ENCODE results near the gene B3GAT3. TPM values are rescaled to one million over a fixed set of nuclear protein-coding genes. Genes with fewer than 3 reads are reported as not detected.

B3GAT3 gene
- total and polyA plus RNA-seq, 2 donors (not counting 3 experiments of a cell fraction or from before 2014, with no cell fraction given), result 31.6 to 37.2 TPM

DNA sequence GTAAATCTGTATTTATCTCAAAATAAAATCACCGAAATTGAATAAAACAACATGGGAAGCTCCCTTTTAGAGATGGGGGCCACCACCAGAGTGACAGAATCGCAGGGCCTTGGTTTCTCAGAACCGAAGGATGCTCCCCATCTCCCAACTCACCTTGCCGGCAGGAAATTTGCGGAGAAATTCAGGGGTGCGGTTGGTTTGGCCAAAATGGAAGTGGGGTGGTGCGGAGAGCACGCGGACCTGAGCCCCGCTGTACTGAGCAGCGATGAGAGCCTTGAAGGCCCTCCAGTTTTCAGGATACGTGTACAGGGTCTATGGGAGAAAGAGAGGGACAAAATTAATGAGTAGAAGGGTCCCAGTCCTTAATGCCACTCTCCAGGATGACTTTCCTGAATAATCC, 49.4 kb downstream of the B3GAT3 start:
- DNase-seq (ENCODE audit: low read depth, low spot score) (no peak), FAIRE-seq (peak; percentile 64)
- Histone ChIP-seq H3K9me3 (replicated peaks; ENCODE audit: control insufficient read depth, insufficient read depth, low read length) (no peaks in the 10 kb centered on the region), H3K9ac (replicated peaks; ENCODE audit: extremely low read depth, insufficient read depth, low read length) (peak overlapping the region; percentile 95), H3K27ac (ENCODE audit: insufficient read depth, low read depth, low read length) (no peak overlapping the region), H3K27me3 (ENCODE audit: control insufficient read depth in 2 of 2, insufficient read depth in 2 of 2, low read length in 2 of 2) (no peaks in the 10 kb centered on the region), H3K36me3 (ENCODE audit: control insufficient read depth in 2 of 2, extremely low read depth in 1 of 2, insufficient read depth in 2 of 2, low read length in 2 of 2) (peaks cover 21 to 24% of the 10 kb centered on the region in 2 experiments), H3K4me2 (ENCODE audit: insufficient read depth, low read length) (peak overlapping the region; percentile 92), H3K4me1 (ENCODE audit: control insufficient read depth, extremely low read depth, insufficient read depth, low read length) (peaks cover 51% of the 10 kb centered on the region), H4K20me1 (replicated peaks; ENCODE audit: control insufficient read depth, extremely low read depth, insufficient read depth, low read length) (no peaks in the 10 kb centered on the region), H3K79me2 (ENCODE audit: control insufficient read depth, insufficient read depth, low read length) (peaks cover 78% of the 10 kb centered on the region), H3K4me3 (replicated peaks in 1 of 3; ENCODE audit: insufficient read depth in 1 of 3, low read depth in 1 of 3, low read length in 3 of 3) (peak overlapping the region; percentile 51 to 85 (median 70)), H3K9me1 (replicated peaks; ENCODE audit: control insufficient read depth, extremely low read depth, insufficient read depth, low read length) (no peaks in the 10 kb centered on the region), H2AFZ (ENCODE audit: low read depth, low read length) (no peak overlapping the region)
- ChIA-PET POLR2A (interaction anchor here (5.7 kb wide), 1 partner anchor 20 kb away, joined by 75 read pairs; the partner anchor contains the start of gene TUT1), CTCF (interaction anchor here (1.0 to 4.2 kb wide), 3 partner anchors 11 to 148 kb away, joined by 3 to 26 read pairs (median 3); no protein-coding TSS in a partner anchor)
- no TSS peak for BruUV-seq (replicated peaks)
- TF ChIP-seq FOS (IDR thresholded peaks at IDR 0.05; ENCODE audit: borderline replicate concordance, insufficient read depth, low read length) (no peak), GATA2 (IDR thresholded peaks at IDR 0.05; ENCODE audit: insufficient read depth, insufficient read length, low read depth, low read length) (no peak), JUN (IDR thresholded peaks at IDR 0.05; ENCODE audit: borderline replicate concordance, insufficient read depth, insufficient read length, low read depth) (no peak), MYC (IDR thresholded peaks at IDR 0.05; ENCODE audit: low read depth, low read length) (no peak), POLR2AphosphoS5 (IDR thresholded peaks at IDR 0.05; ENCODE audit: insufficient read depth, low read depth, low read length) (no peak), POLR2A (IDR thresholded peaks at IDR 0.05; ENCODE audit: low read depth, low read length) (no peak), EZH2 (IDR thresholded peaks at IDR 0.05; ENCODE audit: borderline replicate concordance, low read depth, low read length, severe bottlenecking) (no peak)
- TF ChIP-seq, protein P1, sequence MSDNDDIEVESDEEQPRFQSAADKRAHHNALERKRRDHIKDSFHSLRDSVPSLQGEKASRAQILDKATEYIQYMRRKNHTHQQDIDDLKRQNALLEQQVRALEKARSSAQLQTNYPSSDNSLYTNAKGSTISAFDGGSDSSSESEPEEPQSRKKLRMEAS (IDR thresholded peaks at IDR 0.05; ENCODE audit: insufficient read depth, insufficient read length), result no peak
- TF ChIP-seq, protein P2, sequence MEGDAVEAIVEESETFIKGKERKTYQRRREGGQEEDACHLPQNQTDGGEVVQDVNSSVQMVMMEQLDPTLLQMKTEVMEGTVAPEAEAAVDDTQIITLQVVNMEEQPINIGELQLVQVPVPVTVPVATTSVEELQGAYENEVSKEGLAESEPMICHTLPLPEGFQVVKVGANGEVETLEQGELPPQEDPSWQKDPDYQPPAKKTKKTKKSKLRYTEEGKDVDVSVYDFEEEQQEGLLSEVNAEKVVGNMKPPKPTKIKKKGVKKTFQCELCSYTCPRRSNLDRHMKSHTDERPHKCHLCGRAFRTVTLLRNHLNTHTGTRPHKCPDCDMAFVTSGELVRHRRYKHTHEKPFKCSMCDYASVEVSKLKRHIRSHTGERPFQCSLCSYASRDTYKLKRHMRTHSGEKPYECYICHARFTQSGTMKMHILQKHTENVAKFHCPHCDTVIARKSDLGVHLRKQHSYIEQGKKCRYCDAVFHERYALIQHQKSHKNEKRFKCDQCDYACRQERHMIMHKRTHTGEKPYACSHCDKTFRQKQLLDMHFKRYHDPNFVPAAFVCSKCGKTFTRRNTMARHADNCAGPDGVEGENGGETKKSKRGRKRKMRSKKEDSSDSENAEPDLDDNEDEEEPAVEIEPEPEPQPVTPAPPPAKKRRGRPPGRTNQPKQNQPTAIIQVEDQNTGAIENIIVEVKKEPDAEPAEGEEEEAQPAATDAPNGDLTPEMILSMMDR (IDR thresholded peaks at IDR 0.05; ENCODE audit: extremely low read depth in 1 of 2, insufficient read depth in 1 of 2, low read depth in 1 of 2, low read length in 2 of 2), result no peak
- intact Hi-C loops (cut with micrococcal nuclease) (no loop called here), dilution Hi-C loops (cut with MboI; ENCODE audit: extremely low pct_ligation_motif_present, low sequenced_read_pairs) (no loop called here)

All from endothelial cell of umbilical vein (primary cell).